ENCODE measurements around the gene SLC25A38.
"Not testable (repeated sequence)": the region's sequence is repeated elsewhere in the genome, so short reads cannot be mapped to it uniquely, and the experiment has no call there.

Gene SLC25A38

GRCh38 chr3:39383045-39383880, at the start of gene SLC25A38:
Gene SLC25A38, plus strand, starts transcription at chr3:39383370. Its CDS starts 355 bp downstream, at chr3:39383725.
- DNase-seq = no peak

- DNase-seq = no peak
These were observed 49.6 kb upstream of the SLC25A38 start for GRCh38 chr3:39333607-39334006.

- DNase-seq = no peak
These were observed 49.0 kb upstream of the SLC25A38 start for GRCh38 chr3:39334205-39334604.

GRCh38 chr3:39338201-39338600, 45.0 kb upstream of the SLC25A38 start:
- DNase-seq = no peak

GRCh38 chr3:39339086-39339485, 44.1 kb upstream of the SLC25A38 start:
- DNase-seq = no peak

GRCh38 chr3:39343076-39343717, 40.0 kb upstream of the SLC25A38 start:
- no peak for DNase-seq

GRCh38 chr3:39343760-39344159, 39.4 kb upstream of the SLC25A38 start:
- no peak for DNase-seq

- no peak for DNase-seq
These were observed 38.3 kb upstream of the SLC25A38 start for GRCh38 chr3:39344746-39345344.

- no peak for DNase-seq
These were observed 36.2 kb upstream of the SLC25A38 start for GRCh38 chr3:39346785-39347585.

GRCh38 chr3:39347586-39347876, 35.6 kb upstream of the SLC25A38 start:
- no peak for DNase-seq

- DNase-seq = peak; percentile 75
These were observed 34.1 kb upstream of the SLC25A38 start for GRCh38 chr3:39349080-39349479.

- no peak for DNase-seq
These were observed 32.5 kb upstream of the SLC25A38 start for GRCh38 chr3:39350714-39351113.

- DNase-seq = not testable (repeated sequence)
These were observed 32.0 kb upstream of the SLC25A38 start for GRCh38 chr3:39351134-39351533.

- not testable (repeated sequence) for DNase-seq
These were observed 29.8 kb upstream of the SLC25A38 start for GRCh38 chr3:39353168-39353927.

- DNase-seq = no peak
These were observed 24.8 kb upstream of the SLC25A38 start for GRCh38 chr3:39358333-39358732.

GRCh38 chr3:39361252-39361927, 21.8 kb upstream of the SLC25A38 start:
- no peak for DNase-seq

- DNase-seq = peak; percentile 12
These were observed 21.0 kb upstream of the SLC25A38 start for GRCh38 chr3:39362192-39362591.

GRCh38 chr3:39362812-39363211, 20.4 kb upstream of the SLC25A38 start:
- DNase-seq = peak; percentile 1

GRCh38 chr3:39370450-39370849, 12.7 kb upstream of the SLC25A38 start:
- DNase-seq = not testable (repeated sequence)

- DNase-seq = no peak
These were observed 10.3 kb upstream of the SLC25A38 start for GRCh38 chr3:39372833-39373232.

GRCh38 chr3:39376959-39377634, 6.1 kb upstream of the SLC25A38 start:
- no peak for DNase-seq

Data from DMS153 (cell line).